Neural progenitor cell (in vitro differentiated cells): ENCODE data around the gene CALN1.

Source experiments
- CTCF ChIP-seq: fragments of 200-600 bp; sonication (generic); IDR thresholded peaks from 2 replicates; pipeline ENCODE4 v1.5.1; 2017; ENCODE audit warnings: antibody characterized with exemption, mild to moderate bottlenecking
- EZH2phosphoT487 ChIP-seq: fragments of 200-600 bp; sonication (generic); IDR thresholded peaks from 2 replicates; pipeline ENCODE4 v1.6.1; 2017; ENCODE audit warnings: antibody characterized with exemption

GRCh38 chr7:71976645-71977044 lies 435.5 kb downstream of the CALN1 start:
- TF ChIP-seq EZH2phosphoT487 (no peak), CTCF (no peak)
